ENCODE measurements around the gene APPBP2.
"Not testable (repeated sequence)": the region's sequence is repeated elsewhere in the genome, so short reads cannot be mapped to it uniquely, and the experiment has no call there.

The APPBP2 gene

GRCh38 chr17:60525685-60526514, at the start of gene APPBP2:
TSS of gene APPBP2 (minus strand) at chr17:60526242. CDS start at chr17:60525931, 311 bp downstream.
- peak; percentile 45 to 96 (median 81) for DNase-seq

- no peak for DNase-seq
These were observed 47.4 kb upstream of the APPBP2 start for GRCh38 chr17:60573236-60574051.

GRCh38 chr17:60565233-60565632, 39.2 kb upstream of the APPBP2 start:
- no peak for DNase-seq

GRCh38 chr17:60563743-60564142, 37.7 kb upstream of the APPBP2 start:
- no peak for DNase-seq

- DNase-seq, result no peak
These were observed 36.4 kb upstream of the APPBP2 start for GRCh38 chr17:60562421-60562820.

- DNase-seq, result no peak
These were observed 34.8 kb upstream of the APPBP2 start for GRCh38 chr17:60560860-60561257.

GRCh38 chr17:60559995-60560859, 34.2 kb upstream of the APPBP2 start:
- no peak for DNase-seq

GRCh38 chr17:60559659-60559994, 33.6 kb upstream of the APPBP2 start:
- no peak for DNase-seq

GRCh38 chr17:60557805-60558204, 31.8 kb upstream of the APPBP2 start:
- no peak for DNase-seq

- no peak for DNase-seq
These were observed 29.7 kb upstream of the APPBP2 start for GRCh38 chr17:60555786-60556185.

GRCh38 chr17:60554377-60554788, 28.3 kb upstream of the APPBP2 start:
- DNase-seq, result no peak

- DNase-seq, result not testable (repeated sequence)
These were observed 26.2 kb upstream of the APPBP2 start for GRCh38 chr17:60552255-60552654.

GRCh38 chr17:60548990-60549389, 22.9 kb upstream of the APPBP2 start:
- no peak for DNase-seq

- DNase-seq, result no peak
These were observed 19.6 kb upstream of the APPBP2 start for GRCh38 chr17:60545465-60546191.

GRCh38 chr17:60542071-60542470, 16.0 kb upstream of the APPBP2 start:
- DNase-seq, result no peak

GRCh38 chr17:60540460-60540859, 14.4 kb upstream of the APPBP2 start:
- DNase-seq, result no peak

GRCh38 chr17:60539807-60540206, 13.8 kb upstream of the APPBP2 start:
- DNase-seq, result no peak

- DNase-seq, result no peak
These were observed 12.7 kb upstream of the APPBP2 start for GRCh38 chr17:60538726-60539125.

- no peak for DNase-seq
These were observed 9.6 kb upstream of the APPBP2 start for GRCh38 chr17:60535382-60536279.

GRCh38 chr17:60534613-60535157, 8.6 kb upstream of the APPBP2 start:
- DNase-seq, result no peak

Measured in amygdala (tissue), 56 donors.